HG02938 (cell line): ENCODE results near the gene FOXK1.

Experiments used
- ATAC-seq: cut with Tn5 transposase; IDR thresholded peaks from one replicate; pipeline ENCODE4 v1.9.1; 2021; ENCODE audit warnings: mild to moderate bottlenecking, moderate library complexity; ENCODE audit not compliant: unreplicated experiment

FOXK1 gene

DNA sequence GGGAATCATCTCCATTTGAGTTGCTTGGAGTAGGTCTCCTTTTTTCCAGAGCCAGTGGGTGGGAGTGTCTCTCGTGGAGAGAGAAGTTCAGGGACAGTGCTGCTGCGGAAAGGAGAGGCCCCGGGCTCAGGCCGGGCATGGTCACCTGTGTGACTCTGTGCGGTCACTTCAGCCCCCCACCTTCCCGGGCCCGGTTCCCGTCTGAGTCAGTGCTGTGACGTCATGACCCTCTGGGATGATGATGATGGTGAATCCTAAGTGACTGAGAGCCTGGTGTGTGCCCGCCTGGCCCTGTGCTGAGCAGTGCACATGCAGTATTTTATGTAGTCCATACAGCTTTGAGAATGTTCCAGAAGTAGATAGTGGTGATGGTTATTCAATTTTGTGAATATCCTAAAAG is 60.8 kb downstream of the FOXK1 start:
- no peak for ATAC-seq

DNA sequence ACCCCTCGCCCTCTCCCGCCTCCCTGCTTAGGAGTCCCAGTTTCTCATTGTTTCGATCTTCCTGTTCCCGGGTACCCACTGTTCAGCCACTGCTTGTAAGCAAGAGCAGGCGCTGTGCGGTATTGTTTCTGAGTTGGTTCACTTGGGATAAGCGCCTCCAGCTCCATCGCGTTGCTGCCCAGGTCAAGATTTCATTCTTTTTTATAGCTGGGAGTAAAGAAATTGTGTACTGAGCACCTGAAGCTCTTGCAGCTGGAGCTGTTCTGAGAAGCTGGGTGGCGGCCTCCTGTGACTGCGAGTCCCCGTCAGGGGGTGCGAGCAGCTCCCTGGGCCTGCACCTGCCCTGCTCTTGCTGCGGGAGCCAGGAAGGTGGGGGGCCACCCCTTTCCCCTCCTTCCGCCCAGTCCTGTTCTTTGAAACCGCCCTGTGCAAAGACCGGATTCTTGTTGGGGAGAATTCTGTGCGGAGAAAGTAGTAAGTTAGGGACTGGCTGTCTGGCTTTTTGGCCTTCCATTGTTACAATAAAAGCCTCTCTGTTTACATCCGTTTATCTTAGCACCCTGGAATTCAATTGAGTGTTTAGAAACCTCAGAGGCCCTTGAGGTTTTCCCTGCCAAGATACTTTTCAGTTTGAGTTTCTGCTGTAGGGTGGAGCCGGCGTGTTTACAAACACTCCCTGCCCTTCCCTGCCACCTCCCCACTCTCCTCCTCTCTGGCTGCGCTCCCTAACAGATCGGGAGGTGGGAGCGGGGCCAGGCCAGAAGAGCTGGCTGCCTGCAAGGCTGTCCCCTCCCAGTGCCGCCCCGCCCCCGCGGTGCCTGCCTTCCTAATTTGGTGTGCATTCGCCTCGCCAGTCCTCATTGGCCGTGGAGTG is 62.5 kb downstream of the FOXK1 start:
- ATAC-seq: peak; percentile 52

GRCh38 chr7:4745265-4745919 is 63.3 kb downstream of the FOXK1 start:
- ATAC-seq: peak; percentile 10

GRCh38 chr7:4745971-4746919 is 64.2 kb downstream of the FOXK1 start:
- ATAC-seq: no peak

DNA sequence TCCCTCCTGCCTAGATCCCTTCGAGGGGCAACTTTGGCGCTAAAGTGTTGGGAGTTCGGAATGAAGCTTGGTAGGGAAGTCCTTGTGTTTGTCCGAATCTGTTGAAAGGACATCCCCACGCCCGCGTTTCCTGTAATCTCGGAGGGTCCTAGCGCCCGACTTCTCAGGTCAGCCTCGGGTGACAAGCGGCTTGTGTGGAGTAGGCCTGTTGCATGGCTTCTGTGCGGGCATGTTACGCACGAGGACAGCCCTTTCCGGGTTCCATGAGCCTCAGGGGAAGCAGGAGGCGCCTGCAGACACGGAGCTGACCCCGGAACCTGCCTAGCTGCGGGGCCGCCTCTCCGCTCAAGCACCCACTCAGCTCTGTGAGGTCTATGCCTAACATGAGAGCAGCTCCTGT is 64.9 kb downstream of the FOXK1 start:
- ATAC-seq: no peak

DNA sequence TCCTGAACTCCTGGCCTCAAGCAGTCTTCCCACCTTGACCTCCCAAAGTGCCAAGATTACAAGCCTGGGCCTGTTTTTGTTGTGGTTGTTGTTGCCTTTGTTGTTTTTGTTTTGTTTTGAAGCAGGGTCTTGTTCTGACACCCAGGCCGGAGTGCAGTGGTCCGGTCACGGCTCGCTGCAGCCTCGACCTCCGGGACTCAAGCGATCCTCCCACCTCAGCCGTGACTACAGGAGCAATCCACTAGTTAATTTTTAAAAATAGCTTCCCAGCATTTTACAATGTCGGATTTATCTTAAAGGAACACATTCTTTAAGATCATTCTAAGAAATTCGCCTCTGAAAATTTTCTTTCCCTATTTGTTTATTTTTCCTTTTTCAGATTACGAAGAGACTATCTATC is 65.7 kb downstream of the FOXK1 start:
- no peak for ATAC-seq

- ATAC-seq: no peak
Measured at GRCh38 chr7:4748231-4748681, 66.2 kb downstream of the FOXK1 start.

DNA sequence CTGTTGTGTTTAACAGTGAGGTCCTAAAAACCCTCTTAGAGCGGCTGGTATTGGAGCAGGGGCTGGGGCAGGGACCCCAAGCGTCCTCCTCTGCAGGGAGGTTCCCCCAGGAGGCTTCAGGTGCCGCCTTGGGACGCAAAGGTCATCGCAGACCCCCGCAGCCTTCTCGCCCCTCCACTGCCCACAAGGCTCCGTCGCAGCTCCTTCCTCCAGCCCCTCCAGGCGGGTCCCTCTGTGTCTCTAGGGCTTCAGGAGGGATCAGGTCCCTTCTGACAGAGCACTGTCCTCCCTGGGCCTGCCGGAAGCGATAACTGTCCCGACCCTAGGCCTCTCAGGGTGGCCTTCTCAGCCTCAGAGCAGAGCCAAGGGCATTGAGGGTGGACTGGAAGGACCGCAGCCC is 67.3 kb downstream of the FOXK1 start:
- ATAC-seq: no peak

DNA sequence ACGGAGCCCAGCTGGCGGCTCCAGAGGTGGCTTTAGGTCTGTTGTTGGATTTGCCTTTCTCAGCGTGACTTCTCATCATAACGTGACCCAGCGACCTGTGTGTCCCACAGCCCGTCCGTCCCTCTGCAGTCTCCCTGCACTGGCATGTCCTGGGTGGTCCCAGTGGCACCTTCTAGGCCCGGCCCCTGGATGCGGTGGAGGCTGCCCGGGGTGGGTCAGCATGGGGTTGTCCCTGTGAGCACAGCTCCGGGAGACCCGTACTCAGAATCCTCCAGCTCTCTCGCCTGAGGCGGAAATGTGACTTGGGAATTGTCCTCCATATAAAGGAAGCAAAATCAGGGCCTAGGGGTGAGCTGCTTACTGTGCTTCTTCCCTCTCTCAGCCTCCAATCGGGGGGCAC is 67.7 kb downstream of the FOXK1 start:
- no peak for ATAC-seq

GRCh38 chr7:4751398-4751947 is 69.4 kb downstream of the FOXK1 start:
- ATAC-seq: no peak

DNA sequence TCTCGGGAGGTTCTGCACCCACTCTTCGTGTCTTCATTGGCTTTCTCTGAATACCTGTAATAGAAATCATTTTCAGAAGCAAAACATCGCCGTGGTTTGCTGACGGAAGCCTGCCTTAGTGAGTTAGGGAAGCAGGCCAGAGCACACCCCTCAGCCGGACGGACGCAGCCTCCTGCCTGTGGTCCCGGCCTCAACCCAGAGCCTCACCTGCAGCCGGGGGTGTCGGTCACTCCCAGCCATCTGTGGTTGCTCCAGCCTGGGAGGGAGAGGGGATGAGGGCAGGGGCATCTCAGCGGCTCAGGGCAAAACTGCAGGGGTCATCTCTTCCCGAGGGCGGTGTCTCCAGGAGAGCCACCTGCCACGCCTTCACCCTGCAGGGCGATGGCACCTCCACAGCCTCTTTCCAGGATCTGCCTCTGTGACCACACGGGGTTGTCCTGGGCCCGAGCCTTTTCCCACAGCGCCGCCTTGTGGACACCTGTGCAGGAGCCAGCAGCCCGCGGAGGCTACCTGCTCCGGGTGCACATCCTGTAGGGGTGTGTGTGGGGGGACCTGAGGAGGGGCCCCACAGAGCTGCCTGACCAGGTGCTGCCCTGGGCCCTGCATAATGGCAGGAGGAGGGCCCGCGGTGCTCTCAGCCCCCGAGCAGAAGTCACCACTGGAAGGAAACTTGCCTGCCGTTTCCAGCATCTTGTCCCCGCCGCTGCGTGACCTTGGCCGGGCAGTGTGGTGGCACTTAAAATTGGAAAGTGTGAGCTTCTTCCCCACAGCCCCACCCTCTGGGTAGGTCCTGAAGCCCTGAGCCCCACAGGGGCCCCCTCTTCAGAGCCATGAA is 71.7 kb downstream of the FOXK1 start:
- ATAC-seq: peak; percentile 58

DNA sequence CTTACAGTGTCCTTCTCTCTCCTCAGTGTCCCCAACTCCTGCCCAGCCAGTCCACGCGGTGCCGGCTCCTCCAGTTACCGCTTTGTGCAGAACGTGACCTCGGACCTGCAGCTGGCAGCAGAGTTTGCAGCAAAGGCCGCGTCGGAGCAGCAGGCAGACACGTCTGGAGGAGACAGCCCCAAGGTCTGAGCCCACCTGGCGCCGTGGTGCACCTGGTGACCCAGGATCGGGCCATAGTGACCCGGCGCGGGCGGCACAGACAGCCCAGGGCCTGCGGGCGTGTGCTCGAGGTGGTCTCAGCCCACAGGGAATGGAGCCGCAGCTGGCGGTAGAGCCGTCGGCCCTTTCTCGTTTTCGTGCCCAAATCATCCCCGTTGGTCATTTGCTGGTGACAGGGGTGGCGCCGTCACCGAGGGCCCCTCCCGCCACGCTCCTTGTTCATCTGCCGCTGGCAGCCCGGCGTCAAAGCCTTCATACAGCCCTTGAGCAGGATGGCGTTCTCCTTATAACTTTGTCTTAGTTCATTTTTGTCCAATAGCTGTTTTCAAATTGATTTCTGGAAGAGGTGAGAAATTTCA is 72.4 kb downstream of the FOXK1 start:
- no peak for ATAC-seq

- no peak for ATAC-seq
Measured at GRCh38 chr7:4755045-4755444, 73.0 kb downstream of the FOXK1 start.

GRCh38 chr7:4758111-4758510 is 76.0 kb downstream of the FOXK1 start:
- no peak for ATAC-seq

DNA sequence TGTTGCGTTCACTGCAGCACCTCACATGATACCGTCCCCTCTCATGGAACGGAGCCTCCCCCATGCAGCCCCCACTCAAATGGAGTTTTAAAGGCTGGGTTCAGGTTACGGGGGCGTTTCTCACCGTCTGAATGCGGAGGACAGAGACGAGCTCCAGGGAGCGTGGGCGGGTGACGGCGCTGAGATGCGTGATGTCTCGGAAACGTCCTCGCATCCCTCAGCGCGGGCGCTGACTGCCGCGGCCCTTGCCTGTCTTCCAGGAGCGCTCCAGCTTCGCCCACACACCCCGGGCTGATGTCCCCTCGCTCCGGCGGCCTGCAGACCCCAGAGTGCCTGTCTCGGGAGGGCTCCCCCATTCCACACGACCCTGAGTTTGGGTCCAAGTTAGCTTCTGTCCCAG is 76.7 kb downstream of the FOXK1 start:
- no peak for ATAC-seq

DNA sequence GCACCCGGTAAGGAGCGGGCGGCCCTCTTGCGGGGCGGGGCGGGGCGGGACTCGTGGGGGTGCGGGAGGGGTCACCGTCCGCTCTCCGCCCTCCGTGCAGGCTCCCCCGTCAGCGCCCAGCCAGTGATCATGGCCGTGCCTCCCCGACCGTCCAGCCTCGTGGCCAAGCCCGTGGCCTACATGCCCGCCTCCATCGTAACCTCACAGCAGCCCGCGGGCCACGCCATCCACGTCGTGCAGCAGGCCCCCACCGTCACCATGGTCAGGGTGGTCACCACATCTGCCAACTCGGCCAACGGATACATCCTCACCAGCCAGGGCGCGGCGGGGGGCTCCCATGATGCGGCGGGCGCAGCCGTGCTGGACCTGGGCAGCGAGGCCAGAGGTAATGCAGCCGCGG is 77.1 kb downstream of the FOXK1 start:
- no peak for ATAC-seq

DNA sequence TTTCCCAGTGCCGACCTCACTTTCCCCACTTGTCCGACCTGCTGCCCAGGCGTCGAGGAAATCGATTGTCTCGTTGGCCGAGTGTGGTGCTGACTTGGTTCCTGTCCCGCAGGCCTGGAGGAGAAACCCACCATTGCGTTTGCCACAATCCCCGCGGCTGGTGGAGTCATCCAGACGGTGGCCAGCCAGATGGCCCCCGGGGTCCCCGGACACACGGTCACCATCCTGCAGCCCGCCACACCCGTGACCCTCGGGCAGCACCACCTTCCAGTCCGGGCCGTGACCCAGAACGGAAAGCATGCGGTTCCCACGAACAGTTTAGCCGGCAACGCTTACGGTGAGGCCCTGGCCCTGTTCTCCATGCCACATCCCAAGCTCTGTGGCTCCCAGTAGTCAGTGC is 78.9 kb downstream of the FOXK1 start:
- ATAC-seq: no peak

GRCh38 chr7:4762121-4763055 is 80.3 kb downstream of the FOXK1 start:
- ATAC-seq: no peak
